Lower leg skin (tissue), 3 donors: ENCODE results near the gene ACTG2.

ENCODE experiments used
- POLR2A ChIP-seq, 2 donors: fragments of 450-650 bp; IDR thresholded peaks; one replicate each; pipeline ENCODE4 v1.6.1; 2016 to 2017; ENCODE audit warnings: antibody characterized with exemption in 2 of 2, mild to moderate bottlenecking in 1 of 2, moderate library complexity in 1 of 2
- TF ChIP-seq, protein P1 (sequence below), 3 donors: fragments of 450-650 bp; IDR thresholded peaks; one replicate each; pipeline ENCODE4 v1.5.1; 2016; ENCODE audit warnings: antibody characterized with exemption in 3 of 3, mild to moderate bottlenecking in 3 of 3, moderate library complexity in 2 of 3

DNA sequence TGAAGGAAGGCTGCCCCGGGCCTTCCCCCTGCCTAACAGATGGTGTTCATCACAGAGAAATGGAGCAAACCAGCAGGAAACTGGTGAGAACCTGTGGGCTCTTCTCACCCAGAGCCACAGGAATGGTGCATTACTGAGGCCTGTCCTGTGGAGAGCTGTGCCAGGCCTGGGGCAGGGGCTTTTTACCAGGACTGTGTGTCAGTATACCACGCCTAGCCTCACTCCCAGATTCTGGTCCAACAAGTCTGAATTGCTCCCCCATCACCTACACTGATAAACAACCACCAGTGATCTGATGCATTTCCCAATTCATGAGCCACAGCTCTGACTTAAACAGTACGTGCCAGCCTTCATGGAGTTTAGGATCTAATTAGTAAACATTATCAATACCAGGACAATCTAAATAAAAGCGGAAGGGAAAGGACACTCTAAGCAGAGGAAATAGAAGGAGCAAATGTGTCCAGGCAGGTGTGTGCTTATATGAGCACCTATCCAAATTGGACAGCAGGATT, 24.9 kb downstream of the ACTG2 start:
- TF ChIP-seq, protein P1, sequence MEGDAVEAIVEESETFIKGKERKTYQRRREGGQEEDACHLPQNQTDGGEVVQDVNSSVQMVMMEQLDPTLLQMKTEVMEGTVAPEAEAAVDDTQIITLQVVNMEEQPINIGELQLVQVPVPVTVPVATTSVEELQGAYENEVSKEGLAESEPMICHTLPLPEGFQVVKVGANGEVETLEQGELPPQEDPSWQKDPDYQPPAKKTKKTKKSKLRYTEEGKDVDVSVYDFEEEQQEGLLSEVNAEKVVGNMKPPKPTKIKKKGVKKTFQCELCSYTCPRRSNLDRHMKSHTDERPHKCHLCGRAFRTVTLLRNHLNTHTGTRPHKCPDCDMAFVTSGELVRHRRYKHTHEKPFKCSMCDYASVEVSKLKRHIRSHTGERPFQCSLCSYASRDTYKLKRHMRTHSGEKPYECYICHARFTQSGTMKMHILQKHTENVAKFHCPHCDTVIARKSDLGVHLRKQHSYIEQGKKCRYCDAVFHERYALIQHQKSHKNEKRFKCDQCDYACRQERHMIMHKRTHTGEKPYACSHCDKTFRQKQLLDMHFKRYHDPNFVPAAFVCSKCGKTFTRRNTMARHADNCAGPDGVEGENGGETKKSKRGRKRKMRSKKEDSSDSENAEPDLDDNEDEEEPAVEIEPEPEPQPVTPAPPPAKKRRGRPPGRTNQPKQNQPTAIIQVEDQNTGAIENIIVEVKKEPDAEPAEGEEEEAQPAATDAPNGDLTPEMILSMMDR (IDR thresholded peaks at IDR 0.05): no peak
- no peak for TF ChIP-seq POLR2A (IDR thresholded peaks at IDR 0.05)
